OCI-LY3 (cell line): Measurements from ENCODE around the gene PHTF2.

Experiments
- H2AFZ ChIP-seq: fragments of 200-600, 300-600 bp; shearing (Covaris generic); 2 replicates; pipeline ENCODE4 v1.6.0; 2014; ENCODE audit warnings: antibody characterized with exemption, low read depth, low read length
- H3K27ac ChIP-seq: fragments of 200-600, 300-600 bp; sonication (generic); 2 replicates; pipeline ENCODE4 v1.5.1; 2014; ENCODE audit warnings: mild to moderate bottlenecking, low read length, moderate library complexity, mixed read lengths
- H3K27me3 ChIP-seq: fragments of 200-600, 300-600 bp; sonication (generic); 2 replicates; pipeline ENCODE4 v1.6.1; 2014; ENCODE audit warnings: low read depth, low read length, mixed read lengths
- H3K36me3 ChIP-seq: fragments of 200-600, 300-600 bp; sonication (generic); replicated peaks from 2 replicates; pipeline ENCODE3; 2014; ENCODE audit warnings: low read depth, low read length, mixed read lengths
- H3K4me1 ChIP-seq: fragments of 300-600, 200-600 bp; sonication (generic); 2 replicates; pipeline ENCODE4 v1.6.1; 2014; ENCODE audit warnings: low read length, mixed read lengths
- H3K4me2 ChIP-seq: fragments of 200-600, 300-600 bp; sonication (generic); 2 replicates; pipeline ENCODE4 v1.6.1; 2014; ENCODE audit warnings: low read length, mixed read lengths
- H3K4me3 ChIP-seq: fragments of 300-600, 200-600 bp; sonication (generic); 2 replicates; pipeline ENCODE4 v1.5.1; 2014; ENCODE audit warnings: antibody characterized with exemption, mild to moderate bottlenecking, low read length, moderate library complexity
- H3K79me2 ChIP-seq: fragments of 300-600, 200-600 bp; shearing (Covaris generic); 2 replicates; pipeline ENCODE4 v1.6.1; 2014; ENCODE audit warnings: mild to moderate bottlenecking, low read length, mixed read lengths
- H3K9ac ChIP-seq: fragments of 300-600, 200-600 bp; shearing (Covaris generic); 2 replicates; pipeline ENCODE4 v1.6.0; 2014; ENCODE audit warnings: mild to moderate bottlenecking, low read length, moderate library complexity
- H3K9me3 ChIP-seq: fragments of 200-600, 300-600 bp; shearing (Covaris generic); 2 replicates; pipeline ENCODE4 v1.6.1; 2014; ENCODE audit warnings: low read length, mixed read lengths; ENCODE audit not compliant: insufficient read depth
- H4K20me1 ChIP-seq: fragments of 200-600, 300-600 bp; sonication (generic); 2 replicates; pipeline ENCODE4 v1.6.1; 2016; ENCODE audit warnings: low read length, mixed read lengths; ENCODE audit not compliant: insufficient read depth
- CTCF ChIP-seq: fragments of 200-600, 300-600 bp; sonication (generic); IDR thresholded peaks from 2 replicates; pipeline ENCODE4 v1.5.1; 2014; ENCODE audit warnings: antibody characterized with exemption, low read length, low read depth
- EZH2phosphoT487 ChIP-seq: fragments of 200-600 bp; shearing (Covaris generic); IDR thresholded peaks from 2 replicates; pipeline ENCODE4 v1.6.1; 2018; ENCODE audit warnings: antibody characterized with exemption, mixed run types, low read depth

Gene PHTF2

GRCh38 chr7:77975672-77976480, 177.3 kb downstream of the PHTF2 start:
- Histone ChIP-seq H3K9ac (no peak overlapping the region), H3K36me3 (no peaks in the 10 kb centered on the region), H3K4me3 (no peak overlapping the region), H3K27me3 (no peaks in the 10 kb centered on the region), H2AFZ (no peak overlapping the region), H3K9me3 (no peaks in the 10 kb centered on the region), H3K27ac (no peak overlapping the region), H3K79me2 (no peaks in the 10 kb centered on the region), H4K20me1 (no peaks in the 10 kb centered on the region), H3K4me2 (no peak overlapping the region), H3K4me1 (no peaks in the 10 kb centered on the region)
- TF ChIP-seq CTCF (no peak), EZH2phosphoT487 (no peak)

- H3K9me3 ChIP-seq: no peaks in the 10 kb centered on the region
- no peaks in the 10 kb centered on the region for H3K79me2 ChIP-seq
- H3K4me3 ChIP-seq: no peak overlapping the region
- no peak overlapping the region for H3K9ac ChIP-seq
- TF ChIP-seq EZH2phosphoT487 (no peak), CTCF (no peak)
- no peak overlapping the region for H3K27ac ChIP-seq
- no peaks in the 10 kb centered on the region for H3K36me3 ChIP-seq
- no peaks in the 10 kb centered on the region for H4K20me1 ChIP-seq
- no peak overlapping the region for H2AFZ ChIP-seq
- no peaks in the 10 kb centered on the region for H3K4me1 ChIP-seq
- H3K4me2 ChIP-seq: no peak overlapping the region
- no peaks in the 10 kb centered on the region for H3K27me3 ChIP-seq
Observed at GRCh38 chr7:77979219-77979618, 180.6 kb downstream of the PHTF2 start.

GRCh38 chr7:77980087-77980713, 181.6 kb downstream of the PHTF2 start:
- Histone ChIP-seq H3K4me2 (no peak overlapping the region), H2AFZ (no peak overlapping the region), H3K79me2 (no peaks in the 10 kb centered on the region), H3K9ac (no peak overlapping the region), H3K27me3 (no peaks in the 10 kb centered on the region), H3K9me3 (no peaks in the 10 kb centered on the region), H4K20me1 (no peaks in the 10 kb centered on the region), H3K36me3 (no peaks in the 10 kb centered on the region), H3K4me1 (no peaks in the 10 kb centered on the region), H3K27ac (no peak overlapping the region), H3K4me3 (no peak overlapping the region)
- TF ChIP-seq EZH2phosphoT487: no peak
- TF ChIP-seq CTCF: no peak

- Histone ChIP-seq H2AFZ (no peak overlapping the region; the same call in 1 of the 2 replicates), H3K9me3 (no peaks in the 10 kb centered on the region), H3K4me3 (no peak overlapping the region), H3K4me2 (no peak overlapping the region), H4K20me1 (no peaks in the 10 kb centered on the region), H3K36me3 (no peaks in the 10 kb centered on the region), H3K9ac (no peak overlapping the region), H3K79me2 (no peaks in the 10 kb centered on the region), H3K27ac (no peak overlapping the region), H3K4me1 (no peaks in the 10 kb centered on the region), H3K27me3 (no peaks in the 10 kb centered on the region)
- no peak for TF ChIP-seq EZH2phosphoT487
- no peak for TF ChIP-seq CTCF
Observed at GRCh38 chr7:77982926-77983550, 184.5 kb downstream of the PHTF2 start.
